Heart right ventricle (tissue), 16 donors: ENCODE data around the gene VPS51. TPM values are rescaled to one million over a fixed set of nuclear protein-coding genes. Genes with fewer than 3 reads are reported as not detected.

Experiments used
- ATAC-seq, 8 donors: fragments of 200-7000 bp; cut with Tn5 transposase; one replicate each; pipeline ENCODE4 v1.9.1; 2020; ENCODE audit warnings: mild to moderate bottlenecking in 8 of 8, moderate library complexity in 8 of 8, moderate number of reproducible peaks in 1 of 8
- DNase-seq, 2 donors: peaks; one replicate each; pipeline ENCODE4 v3.0.0-alpha.2; 2020
- H3K27ac ChIP-seq, 10 donors: fragments of 200-600 bp; sonication (generic) in 2 of 10; one replicate each; pipeline versions ENCODE4 v1.5.0 to v1.8.0; 2020 to 2022; ENCODE audit warnings: mild to moderate bottlenecking in 3 of 10
- H3K27me3 ChIP-seq, 7 donors: fragments of 200-600 bp; one replicate each; pipeline ENCODE4 v1.8.0; 2021 to 2022; ENCODE audit warnings: mild to moderate bottlenecking in 2 of 7
- H3K36me3 ChIP-seq, 9 donors: fragments of 200-600 bp; sonication (generic) in 1 of 9; one replicate each; pipeline versions ENCODE4 v1.5.0 to v1.8.0; 2020 to 2022; ENCODE audit warnings: mild to moderate bottlenecking in 2 of 9
- H3K4me1 ChIP-seq, 9 donors: fragments of 200-600 bp; sonication (generic) in 1 of 9; one replicate each; pipeline versions ENCODE4 v1.5.0 to v1.8.0; 2020 to 2022; ENCODE audit warnings: mild to moderate bottlenecking in 4 of 9
- H3K4me3 ChIP-seq, 10 donors: fragments of 200-600 bp; sonication (generic) in 2 of 10; one replicate each; pipeline versions ENCODE4 v1.5.0 to v1.8.0; 2020 to 2022; ENCODE audit warnings: mild to moderate bottlenecking in 7 of 10, moderate library complexity in 2 of 10
- H3K9me3 ChIP-seq, 11 donors: fragments of 200-600 bp in 10 of 11; sonication (generic) in 2 of 11; one replicate each; pipeline versions ENCODE4 v1.5.0 to v1.8.0; 2013 to 2022; ENCODE audit warnings: mild to moderate bottlenecking in 2 of 11, control low read depth in 1 of 11, moderate library complexity in 1 of 11
- WGBS, 2 donors: extraction: QIAGEN DNeasy Blood & Tissue Kit; methylation state at CpG; one replicate each; pipeline ENCODE4 v1.1.7; 2013; ENCODE audit warnings: inconsistent platforms in 1 of 2; 5-methylcytosine and 5-hydroxymethylcytosine counted together
- intact Hi-C, 10 donors: fragments of 100-400 bp; cut with DNase I; formaldehyde crosslinking; loops; one replicate each; pipeline versions ENCODE4 v1.11.1 to v1.14.2; 2022
- polyA plus RNA-seq, 2 donors: library from polyadenylated mRNA; stranded (reverse); fragments of 200-250 nt; gene quantifications; one replicate each; pipeline ENCODE4 v1.2.3, GENCODE V29; 2013
- total RNA-seq, 10 donors: library from RNA; stranded (reverse); fragmentation: NEBNext Ultra II Directional in 3 of 10; extraction: Animal tissue kit (Norgen Biotek cat#: 25700) in 3 of 10; gene quantifications; one replicate each; pipeline versions ENCODE4 v1.2.1 to v1.2.4, GENCODE V29; 2021 to 2023
- TF ChIP-seq, protein P1 (sequence below), 9 donors: fragments of 200-600 bp; sonication (generic) in 2 of 9; IDR thresholded peaks; one replicate each; pipeline versions ENCODE4 v1.5.0 to v1.8.0; 2021 to 2022; ENCODE audit warnings: antibody characterized with exemption in 9 of 9, mild to moderate bottlenecking in 5 of 9, moderate library complexity in 1 of 9
- donor health status: Arrhythmogenic right ventricular cardiomyopathy.
- donor health status: ischemic (EF 13 %, LVEDD 7.1; RV severe dilation, severe dysfunction).
- donor health status: healthy with polysubstance abuse.
- donor health status: DM: no; HTN: yes; CAD: no.
- donor health status: DM: no; HTN: no; CAD: no.
- donor health status: ischemic (EF 25% LVEDD 6.9; RV normal size, moderate dysfunction).
- donor health status: ischemic (EF 25% LVEDD 5.7; RV mildly dilated, moderate dysfunction).
- donor health status: healthy.
- donor health status: DM: yes; HTN: yes; CAD: no.
- donor health status: Ischemic cardiomyopathy.
- donor health status: ischemic (EF 35%, LVEDD 5.7; RV mildly dilated, moderate dysfunction).
- donor health status: nonischemic (EF 11% LVEDD 7.7; RV severe dilation, severe dysfunction).
- donor health status: DM: yes; HTN: yes; CAD: no.
- donor health status: PGD.
- donor health status: ischemic (EF 29% LVEDD 5.4; RV normal size, mild dysfunction).
- donor health status: nonischemic (EF 23%, LVEDD 6.1; RV moderate dilation, normal function).

Gene VPS51
- total and polyA plus RNA-seq, 12 donors = 79.2 to 123 (median 100) TPM

DNA sequence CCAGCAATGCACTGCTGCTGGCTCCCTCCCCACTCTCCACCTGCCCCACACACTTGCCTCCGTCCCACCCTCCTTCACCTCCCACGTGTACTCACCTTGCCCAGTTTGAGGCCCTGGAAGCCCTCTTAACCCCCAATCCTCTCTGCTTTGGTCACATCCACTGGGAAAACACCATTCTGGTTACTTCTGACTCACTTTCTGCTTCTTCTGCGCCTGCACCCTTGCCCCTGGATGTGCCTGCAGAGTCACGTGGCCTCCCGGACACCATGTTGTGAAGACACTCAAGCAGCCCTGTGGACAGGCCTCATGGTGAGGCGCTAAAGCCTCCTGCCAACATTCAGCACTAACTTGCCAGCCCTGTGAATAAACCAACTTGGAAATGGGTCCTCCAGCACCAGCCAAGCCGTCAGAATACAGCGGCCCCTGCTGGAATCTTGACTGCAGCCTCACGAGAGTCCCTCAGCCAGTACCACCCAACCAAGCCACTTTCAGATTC, 35.1 kb upstream of the VPS51 start:
- ATAC-seq (no peak), DNase-seq (no peak)
- TF ChIP-seq, protein P1, sequence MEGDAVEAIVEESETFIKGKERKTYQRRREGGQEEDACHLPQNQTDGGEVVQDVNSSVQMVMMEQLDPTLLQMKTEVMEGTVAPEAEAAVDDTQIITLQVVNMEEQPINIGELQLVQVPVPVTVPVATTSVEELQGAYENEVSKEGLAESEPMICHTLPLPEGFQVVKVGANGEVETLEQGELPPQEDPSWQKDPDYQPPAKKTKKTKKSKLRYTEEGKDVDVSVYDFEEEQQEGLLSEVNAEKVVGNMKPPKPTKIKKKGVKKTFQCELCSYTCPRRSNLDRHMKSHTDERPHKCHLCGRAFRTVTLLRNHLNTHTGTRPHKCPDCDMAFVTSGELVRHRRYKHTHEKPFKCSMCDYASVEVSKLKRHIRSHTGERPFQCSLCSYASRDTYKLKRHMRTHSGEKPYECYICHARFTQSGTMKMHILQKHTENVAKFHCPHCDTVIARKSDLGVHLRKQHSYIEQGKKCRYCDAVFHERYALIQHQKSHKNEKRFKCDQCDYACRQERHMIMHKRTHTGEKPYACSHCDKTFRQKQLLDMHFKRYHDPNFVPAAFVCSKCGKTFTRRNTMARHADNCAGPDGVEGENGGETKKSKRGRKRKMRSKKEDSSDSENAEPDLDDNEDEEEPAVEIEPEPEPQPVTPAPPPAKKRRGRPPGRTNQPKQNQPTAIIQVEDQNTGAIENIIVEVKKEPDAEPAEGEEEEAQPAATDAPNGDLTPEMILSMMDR (IDR thresholded peaks at IDR 0.05) = peak in 4 of 9 donors; percentile 4 to 24 (median 12)
- Histone ChIP-seq H3K27me3 (no peaks in the 10 kb centered on the region), H3K27ac (no peak overlapping the region), H3K9me3 (no peaks in the 10 kb centered on the region), H3K36me3 (no peaks in the 10 kb centered on the region), H3K4me1 (no peaks in the 10 kb centered on the region), H3K4me3 (no peak overlapping the region)
- intact Hi-C loops = no loop called here
- WGBS, 2 donors = 53 to 61% methylated on average over 9 of the region's 9 CpGs

DNA sequence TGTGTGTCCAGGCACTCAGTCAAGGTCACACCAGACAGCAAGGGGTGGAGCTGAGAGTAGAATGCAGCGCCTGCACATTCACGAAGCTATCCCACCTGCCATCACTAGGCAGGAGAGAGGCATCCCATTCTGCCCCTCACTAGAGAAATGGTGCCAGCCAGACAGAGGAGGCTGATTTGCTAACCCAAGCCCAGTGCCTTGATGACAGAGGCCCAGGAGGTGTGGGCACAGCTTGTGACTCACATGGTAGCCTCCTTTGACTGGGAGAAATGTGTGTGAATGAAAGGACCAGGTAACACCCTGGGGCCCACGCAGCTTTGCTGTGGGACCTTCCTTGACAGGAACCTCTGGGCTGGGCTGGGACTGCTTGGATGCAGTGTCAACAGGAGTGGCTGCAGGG, 32.5 kb upstream of the VPS51 start:
- ATAC-seq (no peak), DNase-seq (no peak)
- Histone ChIP-seq H3K4me3 (no peak overlapping the region), H3K9me3 (no peaks in the 10 kb centered on the region), H3K4me1 (no peaks in the 10 kb centered on the region), H3K36me3 (no peaks in the 10 kb centered on the region), H3K27me3 (peaks cover 0 to 8% (median 0%) of the 10 kb centered on the region in 7 donors), H3K27ac (no peak overlapping the region)
- WGBS, 2 donors = 65 to 69% methylated on average over 3 of the region's 3 CpGs
- TF ChIP-seq, protein P1 (IDR thresholded peaks at IDR 0.05) = no peak
- intact Hi-C loops = no loop called here

DNA sequence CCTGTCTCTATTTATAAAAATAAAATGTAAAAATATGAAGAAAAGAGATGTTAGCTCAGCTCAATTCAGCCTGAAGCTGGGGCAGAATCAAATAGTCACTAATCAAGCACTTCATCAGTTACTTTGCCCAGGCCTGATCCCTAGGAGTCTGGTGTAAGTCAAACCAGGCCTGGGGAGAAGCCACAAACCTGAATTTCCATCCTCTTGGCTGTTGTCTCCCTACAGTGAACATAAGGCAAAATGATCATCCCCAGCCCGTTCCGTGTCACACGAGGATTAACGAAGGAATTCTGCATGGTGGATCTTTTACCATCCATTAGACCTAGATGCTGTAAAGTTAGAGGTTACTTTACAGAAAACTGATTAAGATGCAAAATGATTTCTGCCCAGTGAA, 31.2 kb upstream of the VPS51 start:
- intact Hi-C loops = no loop called here
- DNase-seq = no peak
- Histone ChIP-seq H3K27ac (no peak overlapping the region), H3K4me3 (no peak overlapping the region), H3K27me3 (peaks cover 0 to 8% (median 0%) of the 10 kb centered on the region in 7 donors), H3K9me3 (no peaks in the 10 kb centered on the region), H3K36me3 (no peaks in the 10 kb centered on the region), H3K4me1 (no peaks in the 10 kb centered on the region)
- no peak for ATAC-seq
- TF ChIP-seq, protein P1 (IDR thresholded peaks at IDR 0.05) = no peak
- 78 to 81% methylated on average over 4 of the region's 4 CpGs for WGBS, 2 donors

DNA sequence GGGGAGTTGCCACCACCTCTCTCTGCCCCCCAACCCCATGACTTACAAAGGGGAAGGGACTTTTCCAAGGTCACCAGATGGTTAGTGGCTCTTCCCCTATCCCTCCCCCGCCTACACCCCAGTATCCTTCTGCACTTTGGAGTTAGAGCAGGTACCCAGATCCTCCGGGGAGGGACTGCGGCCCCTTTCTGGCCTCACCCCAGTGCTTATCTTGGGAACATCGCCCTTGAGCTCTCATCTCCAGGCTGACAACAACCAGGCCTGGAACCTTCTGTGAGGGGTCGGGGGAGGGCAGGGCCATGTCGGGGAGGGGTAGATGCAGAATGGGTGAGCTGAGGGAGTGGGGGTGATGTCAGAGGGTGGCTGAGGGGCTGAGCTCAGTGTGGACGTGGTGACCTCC, 30.2 kb upstream of the VPS51 start:
- Histone ChIP-seq H3K9me3 (no peaks in the 10 kb centered on the region), H3K27me3 (peaks cover 0 to 8% (median 0%) of the 10 kb centered on the region in 7 donors), H3K36me3 (no peaks in the 10 kb centered on the region), H3K27ac (no peak overlapping the region), H3K4me3 (no peak overlapping the region), H3K4me1 (no peaks in the 10 kb centered on the region)
- intact Hi-C loops = no loop called here
- DNase-seq (no peak), ATAC-seq (no peak)
- TF ChIP-seq, protein P1 (IDR thresholded peaks at IDR 0.05) = no peak
- 42 to 56% methylated on average over 7 of the region's 7 CpGs for WGBS, 2 donors
